LNCAP (cell line): Measurements from ENCODE around the gene ULK1.

ENCODE experiments used
- TF ChIP-seq, protein P1 (sequence below): fragments of 450-650 bp; IDR thresholded peaks from 2 replicates; pipeline ENCODE4 v1.5.1; 2017; ENCODE audit warnings: mild to moderate bottlenecking

ULK1 gene

DNA sequence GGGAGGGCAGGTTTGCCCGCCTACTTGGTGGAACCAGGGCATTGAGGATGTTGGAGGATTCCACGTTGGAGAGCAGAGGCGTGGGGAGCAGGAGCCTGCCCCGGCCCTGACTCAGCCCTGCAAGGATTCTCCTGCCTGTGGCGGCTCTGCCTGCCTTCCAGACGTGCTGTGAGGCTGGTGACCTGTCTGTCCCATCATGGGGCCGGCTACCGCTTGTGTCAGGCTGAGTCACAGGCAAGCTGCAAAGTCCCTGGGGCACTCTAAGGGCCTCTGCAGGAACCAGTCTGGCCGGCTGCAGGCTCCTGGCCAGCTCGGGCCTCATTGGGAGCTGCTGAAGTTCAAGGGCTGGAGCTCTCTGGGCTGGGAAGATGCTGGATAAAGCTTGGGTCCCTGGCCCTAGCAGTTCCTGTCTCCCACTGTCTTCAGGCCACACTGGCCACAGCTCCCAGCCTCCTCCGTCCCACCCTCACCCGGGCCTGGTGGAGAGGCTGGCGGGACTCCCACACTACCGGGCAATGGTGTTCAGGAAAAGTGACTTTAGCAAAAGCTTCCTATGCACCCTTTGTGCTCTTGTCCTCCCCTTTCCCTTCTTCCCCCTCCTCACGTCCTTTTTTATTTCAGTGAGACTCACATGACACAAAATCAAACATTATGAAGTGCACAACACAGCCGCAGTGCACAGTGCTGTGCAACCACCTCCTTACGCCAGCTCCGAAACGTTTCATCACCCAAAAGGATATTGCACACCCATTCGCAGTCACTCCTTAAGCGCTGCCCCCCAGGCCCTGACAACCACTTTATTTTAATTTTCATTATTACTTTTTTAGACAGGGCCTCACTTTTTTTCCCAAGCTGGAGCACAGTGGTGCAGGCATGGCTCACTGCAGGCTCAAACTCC, 22.0 kb upstream of the ULK1 start:
- TF ChIP-seq, protein P1, sequence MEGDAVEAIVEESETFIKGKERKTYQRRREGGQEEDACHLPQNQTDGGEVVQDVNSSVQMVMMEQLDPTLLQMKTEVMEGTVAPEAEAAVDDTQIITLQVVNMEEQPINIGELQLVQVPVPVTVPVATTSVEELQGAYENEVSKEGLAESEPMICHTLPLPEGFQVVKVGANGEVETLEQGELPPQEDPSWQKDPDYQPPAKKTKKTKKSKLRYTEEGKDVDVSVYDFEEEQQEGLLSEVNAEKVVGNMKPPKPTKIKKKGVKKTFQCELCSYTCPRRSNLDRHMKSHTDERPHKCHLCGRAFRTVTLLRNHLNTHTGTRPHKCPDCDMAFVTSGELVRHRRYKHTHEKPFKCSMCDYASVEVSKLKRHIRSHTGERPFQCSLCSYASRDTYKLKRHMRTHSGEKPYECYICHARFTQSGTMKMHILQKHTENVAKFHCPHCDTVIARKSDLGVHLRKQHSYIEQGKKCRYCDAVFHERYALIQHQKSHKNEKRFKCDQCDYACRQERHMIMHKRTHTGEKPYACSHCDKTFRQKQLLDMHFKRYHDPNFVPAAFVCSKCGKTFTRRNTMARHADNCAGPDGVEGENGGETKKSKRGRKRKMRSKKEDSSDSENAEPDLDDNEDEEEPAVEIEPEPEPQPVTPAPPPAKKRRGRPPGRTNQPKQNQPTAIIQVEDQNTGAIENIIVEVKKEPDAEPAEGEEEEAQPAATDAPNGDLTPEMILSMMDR = no peak

DNA sequence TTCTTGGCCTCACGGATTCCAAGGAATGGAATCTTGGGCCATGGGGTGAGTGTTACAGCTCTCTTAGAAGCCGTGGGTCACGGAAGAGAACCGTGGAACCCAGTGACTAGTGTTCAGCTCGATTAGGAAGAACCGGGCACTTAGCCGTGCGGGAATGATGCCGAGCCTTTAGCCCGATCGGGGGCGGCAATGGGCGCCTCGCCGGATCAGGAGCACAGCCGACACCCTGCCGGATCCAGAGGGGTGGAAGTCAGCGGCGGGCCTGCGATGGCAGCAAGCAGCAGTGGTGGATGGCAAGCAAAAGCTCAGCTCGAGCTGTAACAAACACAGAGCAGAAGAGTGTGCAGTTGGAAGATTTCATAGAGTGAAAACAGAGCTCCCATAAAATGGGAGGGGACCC, 21.1 kb upstream of the ULK1 start:
- TF ChIP-seq, protein P1 = no peak

DNA sequence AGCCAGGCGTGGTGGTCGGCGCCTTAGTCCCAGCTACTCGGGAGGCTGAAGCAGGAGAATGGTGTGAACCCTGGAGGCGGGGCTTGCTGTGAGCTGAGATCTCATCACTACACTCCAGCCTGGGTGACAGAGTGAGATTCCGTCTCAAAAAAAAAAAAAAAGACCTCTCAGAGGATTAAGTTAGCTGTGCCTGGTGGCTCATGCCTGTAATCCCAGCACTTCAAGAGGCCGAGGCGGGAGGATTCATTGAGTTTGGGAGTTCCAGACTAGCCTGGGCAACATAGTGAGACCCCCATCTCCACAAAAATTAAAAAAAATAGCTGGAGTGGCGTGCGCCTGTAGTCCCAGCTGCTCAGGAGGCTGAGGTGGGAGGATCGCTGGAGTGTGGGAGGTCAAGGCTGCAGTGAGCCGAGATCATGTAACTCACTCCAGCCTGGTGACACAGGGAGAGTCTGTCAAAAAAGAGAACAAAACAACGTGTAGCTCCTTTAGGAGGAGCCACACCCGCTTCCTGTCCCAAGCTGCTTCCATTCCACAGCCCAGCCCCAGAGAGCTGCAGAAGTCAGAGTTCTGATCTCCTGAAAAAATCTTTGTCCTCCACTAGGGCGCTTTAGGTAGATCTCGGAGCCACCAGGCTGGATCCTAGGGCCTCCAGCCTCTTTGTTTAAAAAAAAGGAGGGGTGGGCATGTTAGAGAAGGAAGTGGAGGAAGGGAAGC, 11.5 kb upstream of the ULK1 start:
- TF ChIP-seq, protein P1 = no peak

DNA sequence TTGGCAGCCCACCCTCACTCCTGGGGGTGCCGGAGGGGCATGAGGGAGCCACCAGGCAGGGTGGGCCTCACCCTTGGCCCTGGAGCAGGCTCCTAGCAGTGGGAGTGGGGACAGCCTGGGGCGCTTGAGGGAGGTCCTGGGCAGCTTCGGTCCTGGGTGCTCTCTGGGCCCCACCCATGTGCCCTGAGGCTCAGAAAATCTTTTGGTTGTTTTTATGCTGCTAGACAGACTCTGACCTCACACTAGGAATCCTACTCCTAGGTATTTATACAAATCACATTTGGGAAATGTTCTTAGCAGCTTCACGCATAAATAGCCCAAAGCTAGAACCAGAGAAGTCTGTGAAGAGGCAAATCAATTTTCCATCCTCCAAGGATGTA, 10.9 kb upstream of the ULK1 start:
- TF ChIP-seq, protein P1 = no peak

DNA sequence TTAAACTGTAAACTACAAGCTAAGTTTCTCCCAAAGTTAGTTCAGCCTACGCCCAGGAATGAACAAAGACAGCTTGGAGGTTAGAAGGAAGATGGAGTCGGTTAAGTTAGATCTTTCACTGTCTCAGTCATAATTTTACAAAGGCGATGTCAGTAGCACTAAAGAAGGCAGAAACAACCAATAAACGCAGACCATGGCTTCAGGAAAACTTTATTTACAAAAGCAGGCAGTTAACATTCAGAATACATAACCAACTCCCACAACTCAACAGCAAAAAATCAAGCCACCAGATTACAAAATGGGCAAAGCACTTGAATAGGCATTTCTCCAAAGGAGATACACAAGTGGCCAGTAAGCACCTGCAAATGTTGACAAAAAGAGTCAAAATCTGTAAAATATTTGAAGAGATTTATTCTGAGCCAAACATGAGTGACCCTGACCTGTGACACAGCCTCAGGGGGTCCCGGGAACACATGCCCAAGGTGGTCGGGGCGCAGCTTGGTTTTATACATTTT, 8.8 kb upstream of the ULK1 start:
- TF ChIP-seq, protein P1 = no peak

DNA sequence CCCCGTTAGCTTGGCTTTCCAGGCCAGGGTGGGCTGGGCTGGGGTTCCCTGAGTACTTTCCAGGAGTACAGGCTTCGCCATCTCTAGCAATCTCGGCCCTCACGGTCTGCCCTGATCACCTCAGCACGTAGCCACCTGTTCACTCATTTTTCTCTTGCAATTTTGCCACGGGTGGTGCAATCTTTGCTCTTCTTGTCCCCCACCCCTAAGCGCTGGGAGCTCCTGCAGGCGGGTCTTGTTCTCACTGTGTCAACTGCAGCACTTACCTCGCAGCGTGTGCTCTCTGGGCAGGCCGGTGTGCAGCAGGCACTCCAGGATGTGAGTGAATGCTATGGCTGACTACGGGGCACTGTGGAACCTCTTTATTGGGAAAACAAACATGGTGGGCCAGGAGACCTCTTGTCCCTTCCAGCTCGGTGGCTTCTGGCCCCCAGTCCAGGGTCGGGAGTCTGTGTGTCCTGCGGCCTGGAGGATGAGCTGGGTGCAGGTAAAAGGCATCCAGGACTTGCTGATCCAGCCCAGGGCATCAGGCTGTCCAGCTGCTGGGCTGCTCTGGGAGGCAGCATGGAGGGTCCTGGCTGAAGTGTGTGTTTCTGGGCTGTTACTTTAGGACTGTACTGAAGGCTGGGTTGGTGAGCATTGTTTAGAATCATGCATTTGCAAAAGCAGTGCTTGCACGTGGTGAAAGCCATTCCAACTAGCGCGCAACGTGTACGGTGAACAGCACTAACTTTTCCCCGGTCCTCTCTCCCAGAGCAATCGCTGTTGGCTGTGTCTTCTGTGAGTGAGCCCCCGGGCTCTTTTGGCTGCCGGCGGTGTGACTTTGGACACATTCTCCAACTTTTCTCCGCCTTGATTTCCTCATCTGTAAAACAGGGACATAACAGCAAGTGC, 1.5 kb upstream of the ULK1 start:
- TF ChIP-seq, protein P1 = no peak

DNA sequence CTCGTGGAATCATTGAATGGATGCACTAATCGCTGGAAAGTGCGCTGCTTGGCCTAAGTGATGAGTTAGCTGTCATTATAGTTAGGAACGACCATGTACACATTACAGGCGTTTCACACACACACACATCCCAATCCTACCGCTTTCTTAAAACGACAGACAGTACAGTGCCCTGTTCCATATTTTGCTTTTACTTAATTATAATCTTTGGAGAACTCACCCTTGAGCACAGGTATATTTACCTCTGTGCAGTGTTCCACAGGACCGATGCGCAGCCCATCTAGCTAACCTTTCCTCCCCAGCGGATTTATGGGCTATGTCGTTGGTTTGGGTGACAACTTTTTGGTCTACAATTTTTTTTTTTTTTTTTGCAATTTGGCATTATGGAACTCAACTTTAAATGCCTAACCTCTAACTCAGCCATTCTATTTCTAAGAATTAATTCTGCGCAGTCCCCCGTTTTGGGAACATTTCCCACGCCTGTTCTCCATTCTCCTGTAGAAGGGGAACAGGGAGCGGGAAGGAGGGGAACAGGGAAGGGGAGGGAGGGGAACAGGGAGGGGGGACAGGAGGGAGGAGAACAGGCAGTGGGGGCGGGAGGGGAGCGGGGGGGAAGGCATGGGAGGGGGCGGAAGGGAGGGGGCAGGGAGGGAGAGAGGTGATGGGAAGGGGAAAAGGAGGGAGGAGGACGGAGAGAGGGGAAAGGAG, 663 bp upstream of the ULK1 start:
- TF ChIP-seq, protein P1 = no peak
